Measurements from ENCODE around the gene PAWR. TPM values are rescaled to one million over a fixed set of nuclear protein-coding genes. Genes with fewer than 3 reads are reported as not detected.

PAWR gene
- total and polyA plus RNA-seq, 2 of the 13 experiments (the other 11 are each of a cell fraction or from before 2014, with no cell fraction given): 29.1 to 36.1 TPM

DNA sequence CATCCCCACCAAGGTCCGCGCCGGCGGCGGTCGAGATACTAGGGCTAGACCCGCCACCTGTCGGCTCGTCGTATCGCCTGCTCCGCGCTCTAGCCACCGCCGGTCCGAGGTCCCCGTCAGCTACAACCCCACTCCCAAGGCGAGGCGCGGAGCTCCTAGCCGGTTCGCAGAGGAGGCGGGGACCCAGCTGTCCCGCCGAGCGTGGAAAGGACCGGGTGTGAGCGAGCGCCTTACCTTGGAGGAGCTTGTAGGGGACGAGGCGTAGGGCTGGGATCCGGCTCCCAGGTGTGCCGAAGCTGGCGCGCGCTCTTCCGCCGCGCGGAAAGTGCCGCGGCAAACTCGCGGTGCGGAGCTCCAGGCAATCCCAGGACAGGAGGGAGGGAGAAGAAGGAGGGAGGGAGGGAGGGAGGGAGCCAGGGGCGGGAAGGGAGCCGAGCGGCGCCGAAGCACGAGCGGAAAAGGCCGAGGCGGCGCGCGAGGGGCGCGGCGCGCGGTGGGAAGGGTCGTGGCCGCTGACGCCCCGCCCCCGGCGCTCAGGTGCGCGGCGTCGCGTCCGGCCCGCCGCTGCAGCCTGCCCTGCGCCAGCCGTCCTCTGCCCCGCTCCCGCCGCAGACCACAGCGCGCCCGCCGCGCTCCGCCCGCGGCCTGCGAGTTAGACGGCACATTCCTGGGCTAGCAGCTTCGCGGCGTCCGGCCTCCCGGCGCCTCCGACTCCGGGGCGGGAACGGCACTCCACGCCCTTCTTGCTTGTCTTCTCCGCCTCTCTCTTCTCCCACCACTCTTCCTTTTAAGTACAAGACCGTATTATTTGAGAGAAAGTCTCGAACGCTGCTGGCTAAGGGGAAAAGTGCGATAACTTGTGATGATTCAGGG is at the start of gene PAWR (continued):
- TF ChIP-seq, protein P1, sequence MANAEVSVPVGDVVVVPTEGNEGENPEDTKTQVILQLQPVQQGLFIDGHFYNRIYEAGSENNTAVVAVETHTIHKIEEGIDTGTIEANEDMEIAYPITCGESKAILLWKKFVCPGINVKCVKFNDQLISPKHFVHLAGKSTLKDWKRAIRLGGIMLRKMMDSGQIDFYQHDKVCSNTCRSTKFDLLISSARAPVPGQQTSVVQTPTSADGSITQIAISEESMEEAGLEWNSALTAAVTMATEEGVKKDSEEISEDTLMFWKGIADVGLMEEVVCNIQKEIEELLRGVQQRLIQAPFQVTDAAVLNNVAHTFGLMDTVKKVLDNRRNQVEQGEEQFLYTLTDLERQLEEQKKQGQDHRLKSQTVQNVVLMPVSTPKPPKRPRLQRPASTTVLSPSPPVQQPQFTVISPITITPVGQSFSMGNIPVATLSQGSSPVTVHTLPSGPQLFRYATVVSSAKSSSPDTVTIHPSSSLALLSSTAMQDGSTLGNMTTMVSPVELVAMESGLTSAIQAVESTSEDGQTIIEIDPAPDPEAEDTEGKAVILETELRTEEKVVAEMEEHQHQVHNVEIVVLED (CRISPR knock-in tag; IDR thresholded peaks at IDR 0.05; ENCODE audit: borderline replicate concordance): no peak; the same call in 1 of the 2 replicates
- TF ChIP-seq ZNF792 (CRISPR knock-in tag; IDR thresholded peaks at IDR 0.05): no peak; the same call in 1 of the 2 replicates
- TF ChIP-seq, protein P2, sequence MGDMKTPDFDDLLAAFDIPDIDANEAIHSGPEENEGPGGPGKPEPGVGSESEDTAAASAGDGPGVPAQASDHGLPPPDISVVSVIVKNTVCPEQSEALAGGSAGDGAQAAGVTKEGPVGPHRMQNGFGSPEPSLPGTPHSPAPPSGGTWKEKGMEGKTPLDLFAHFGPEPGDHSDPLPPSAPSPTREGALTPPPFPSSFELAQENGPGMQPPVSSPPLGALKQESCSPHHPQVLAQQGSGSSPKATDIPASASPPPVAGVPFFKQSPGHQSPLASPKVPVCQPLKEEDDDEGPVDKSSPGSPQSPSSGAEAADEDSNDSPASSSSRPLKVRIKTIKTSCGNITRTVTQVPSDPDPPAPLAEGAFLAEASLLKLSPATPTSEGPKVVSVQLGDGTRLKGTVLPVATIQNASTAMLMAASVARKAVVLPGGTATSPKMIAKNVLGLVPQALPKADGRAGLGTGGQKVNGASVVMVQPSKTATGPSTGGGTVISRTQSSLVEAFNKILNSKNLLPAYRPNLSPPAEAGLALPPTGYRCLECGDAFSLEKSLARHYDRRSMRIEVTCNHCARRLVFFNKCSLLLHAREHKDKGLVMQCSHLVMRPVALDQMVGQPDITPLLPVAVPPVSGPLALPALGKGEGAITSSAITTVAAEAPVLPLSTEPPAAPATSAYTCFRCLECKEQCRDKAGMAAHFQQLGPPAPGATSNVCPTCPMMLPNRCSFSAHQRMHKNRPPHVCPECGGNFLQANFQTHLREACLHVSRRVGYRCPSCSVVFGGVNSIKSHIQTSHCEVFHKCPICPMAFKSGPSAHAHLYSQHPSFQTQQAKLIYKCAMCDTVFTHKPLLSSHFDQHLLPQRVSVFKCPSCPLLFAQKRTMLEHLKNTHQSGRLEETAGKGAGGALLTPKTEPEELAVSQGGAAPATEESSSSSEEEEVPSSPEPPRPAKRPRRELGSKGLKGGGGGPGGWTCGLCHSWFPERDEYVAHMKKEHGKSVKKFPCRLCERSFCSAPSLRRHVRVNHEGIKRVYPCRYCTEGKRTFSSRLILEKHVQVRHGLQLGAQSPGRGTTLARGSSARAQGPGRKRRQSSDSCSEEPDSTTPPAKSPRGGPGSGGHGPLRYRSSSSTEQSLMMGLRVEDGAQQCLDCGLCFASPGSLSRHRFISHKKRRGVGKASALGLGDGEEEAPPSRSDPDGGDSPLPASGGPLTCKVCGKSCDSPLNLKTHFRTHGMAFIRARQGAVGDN (CRISPR knock-in tag; IDR thresholded peaks at IDR 0.05): peak; percentile 81
- TF ChIP-seq, protein P3, sequence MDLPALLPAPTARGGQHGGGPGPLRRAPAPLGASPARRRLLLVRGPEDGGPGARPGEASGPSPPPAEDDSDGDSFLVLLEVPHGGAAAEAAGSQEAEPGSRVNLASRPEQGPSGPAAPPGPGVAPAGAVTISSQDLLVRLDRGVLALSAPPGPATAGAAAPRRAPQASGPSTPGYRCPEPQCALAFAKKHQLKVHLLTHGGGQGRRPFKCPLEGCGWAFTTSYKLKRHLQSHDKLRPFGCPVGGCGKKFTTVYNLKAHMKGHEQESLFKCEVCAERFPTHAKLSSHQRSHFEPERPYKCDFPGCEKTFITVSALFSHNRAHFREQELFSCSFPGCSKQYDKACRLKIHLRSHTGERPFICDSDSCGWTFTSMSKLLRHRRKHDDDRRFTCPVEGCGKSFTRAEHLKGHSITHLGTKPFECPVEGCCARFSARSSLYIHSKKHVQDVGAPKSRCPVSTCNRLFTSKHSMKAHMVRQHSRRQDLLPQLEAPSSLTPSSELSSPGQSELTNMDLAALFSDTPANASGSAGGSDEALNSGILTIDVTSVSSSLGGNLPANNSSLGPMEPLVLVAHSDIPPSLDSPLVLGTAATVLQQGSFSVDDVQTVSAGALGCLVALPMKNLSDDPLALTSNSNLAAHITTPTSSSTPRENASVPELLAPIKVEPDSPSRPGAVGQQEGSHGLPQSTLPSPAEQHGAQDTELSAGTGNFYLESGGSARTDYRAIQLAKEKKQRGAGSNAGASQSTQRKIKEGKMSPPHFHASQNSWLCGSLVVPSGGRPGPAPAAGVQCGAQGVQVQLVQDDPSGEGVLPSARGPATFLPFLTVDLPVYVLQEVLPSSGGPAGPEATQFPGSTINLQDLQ (CRISPR knock-in tag; IDR thresholded peaks at IDR 0.05): 0 out of 2 replicates have a peak, but pooled peaks have one; percentile 61
- TF ChIP-seq SCMH1 (CRISPR knock-in tag; IDR thresholded peaks at IDR 0.05; ENCODE audit: borderline replicate concordance): no peak
- 0 out of 2 replicates have a peak, but pooled peaks have one; percentile 5 for TF ChIP-seq SOX5 (CRISPR knock-in tag; IDR thresholded peaks at IDR 0.05; ENCODE audit: borderline replicate concordance)
- TF ChIP-seq, protein P4, sequence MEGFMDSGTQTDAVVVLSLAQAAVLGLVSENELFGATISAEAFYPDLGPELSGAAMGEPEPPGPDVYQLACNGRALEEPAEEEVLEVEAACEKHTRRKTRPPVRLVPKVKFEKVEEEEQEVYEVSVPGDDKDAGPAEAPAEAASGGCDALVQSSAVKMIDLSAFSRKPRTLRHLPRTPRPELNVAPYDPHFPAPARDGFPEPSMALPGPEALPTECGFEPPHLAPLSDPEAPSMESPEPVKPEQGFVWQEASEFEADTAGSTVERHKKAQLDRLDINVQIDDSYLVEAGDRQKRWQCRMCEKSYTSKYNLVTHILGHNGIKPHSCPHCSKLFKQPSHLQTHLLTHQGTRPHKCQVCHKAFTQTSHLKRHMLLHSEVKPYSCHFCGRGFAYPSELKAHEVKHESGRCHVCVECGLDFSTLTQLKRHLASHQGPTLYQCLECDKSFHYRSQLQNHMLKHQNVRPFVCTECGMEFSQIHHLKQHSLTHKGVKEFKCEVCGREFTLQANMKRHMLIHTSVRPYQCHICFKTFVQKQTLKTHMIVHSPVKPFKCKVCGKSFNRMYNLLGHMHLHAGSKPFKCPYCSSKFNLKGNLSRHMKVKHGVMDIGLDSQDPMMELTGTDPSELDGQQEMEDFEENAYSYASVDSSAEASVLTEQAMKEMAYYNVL (CRISPR knock-in tag; IDR thresholded peaks at IDR 0.05; ENCODE audit: borderline replicate concordance): peak; percentile 81; the same call in 1 of the 2 replicates
- TF ChIP-seq SIX4 (CRISPR knock-in tag; IDR thresholded peaks at IDR 0.05): no peak
- TF ChIP-seq ARHGAP35 (CRISPR knock-in tag; IDR thresholded peaks at IDR 0.05; ENCODE audit: borderline replicate concordance): no peak; the same call in 1 of the 2 replicates
- no peak for TF ChIP-seq ZSCAN25 (CRISPR knock-in tag; IDR thresholded peaks at IDR 0.05)
- TF ChIP-seq, protein P5, sequence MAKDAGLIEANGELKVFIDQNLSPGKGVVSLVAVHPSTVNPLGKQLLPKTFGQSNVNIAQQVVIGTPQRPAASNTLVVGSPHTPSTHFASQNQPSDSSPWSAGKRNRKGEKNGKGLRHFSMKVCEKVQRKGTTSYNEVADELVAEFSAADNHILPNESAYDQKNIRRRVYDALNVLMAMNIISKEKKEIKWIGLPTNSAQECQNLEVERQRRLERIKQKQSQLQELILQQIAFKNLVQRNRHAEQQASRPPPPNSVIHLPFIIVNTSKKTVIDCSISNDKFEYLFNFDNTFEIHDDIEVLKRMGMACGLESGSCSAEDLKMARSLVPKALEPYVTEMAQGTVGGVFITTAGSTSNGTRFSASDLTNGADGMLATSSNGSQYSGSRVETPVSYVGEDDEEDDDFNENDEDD (CRISPR knock-in tag; IDR thresholded peaks at IDR 0.05; ENCODE audit: borderline replicate concordance): peak; percentile 70
- TF ChIP-seq MAZ (IDR thresholded peaks at IDR 0.05; ENCODE audit: borderline replicate concordance, low read depth, low read length): peak; percentile 57; the same call in 1 of the 2 replicates
- 0 out of 2 replicates have a peak, but pooled peaks have one; percentile 32 for TF ChIP-seq MAZ (CRISPR knock-in tag; IDR thresholded peaks at IDR 0.05; ENCODE audit: low read depth)
- TF ChIP-seq ATAD3A (CRISPR knock-in tag; IDR thresholded peaks at IDR 0.05): no peak
- TF ChIP-seq ZNF841 (CRISPR knock-in tag; IDR thresholded peaks at IDR 0.05; ENCODE audit: borderline replicate concordance): no peak
- no peak for TF ChIP-seq ZNF317 (CRISPR knock-in tag; IDR thresholded peaks at IDR 0.05)
